Vagina (tissue), 2 donors: ENCODE measurements around the gene SORCS1.

Experiments
- POLR2A ChIP-seq, 2 donors: fragments of 450-650 bp; IDR thresholded peaks; one replicate each; pipeline ENCODE4 v1.6.1; 2017; ENCODE audit warnings: antibody characterized with exemption in 2 of 2, mild to moderate bottlenecking in 2 of 2, moderate library complexity in 2 of 2
- TF ChIP-seq, protein P1 (sequence below), 3 experiments: fragments of 450-650 bp in 2 of 3; fragments of 200-600 bp in 1 of 3; sonication (generic) in 1 of 3; IDR thresholded peaks; one replicate each; pipeline ENCODE4 v1.5.1; 2017 to 2019; ENCODE audit warnings: antibody characterized with exemption in 3 of 3, mild to moderate bottlenecking in 2 of 3, moderate library complexity in 2 of 3

- TF ChIP-seq, protein P1, sequence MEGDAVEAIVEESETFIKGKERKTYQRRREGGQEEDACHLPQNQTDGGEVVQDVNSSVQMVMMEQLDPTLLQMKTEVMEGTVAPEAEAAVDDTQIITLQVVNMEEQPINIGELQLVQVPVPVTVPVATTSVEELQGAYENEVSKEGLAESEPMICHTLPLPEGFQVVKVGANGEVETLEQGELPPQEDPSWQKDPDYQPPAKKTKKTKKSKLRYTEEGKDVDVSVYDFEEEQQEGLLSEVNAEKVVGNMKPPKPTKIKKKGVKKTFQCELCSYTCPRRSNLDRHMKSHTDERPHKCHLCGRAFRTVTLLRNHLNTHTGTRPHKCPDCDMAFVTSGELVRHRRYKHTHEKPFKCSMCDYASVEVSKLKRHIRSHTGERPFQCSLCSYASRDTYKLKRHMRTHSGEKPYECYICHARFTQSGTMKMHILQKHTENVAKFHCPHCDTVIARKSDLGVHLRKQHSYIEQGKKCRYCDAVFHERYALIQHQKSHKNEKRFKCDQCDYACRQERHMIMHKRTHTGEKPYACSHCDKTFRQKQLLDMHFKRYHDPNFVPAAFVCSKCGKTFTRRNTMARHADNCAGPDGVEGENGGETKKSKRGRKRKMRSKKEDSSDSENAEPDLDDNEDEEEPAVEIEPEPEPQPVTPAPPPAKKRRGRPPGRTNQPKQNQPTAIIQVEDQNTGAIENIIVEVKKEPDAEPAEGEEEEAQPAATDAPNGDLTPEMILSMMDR (IDR thresholded peaks at IDR 0.05), result no peak
- no peak for TF ChIP-seq POLR2A (IDR thresholded peaks at IDR 0.05)
Measured at GRCh38 chr10:107025676-107026075, 138.8 kb downstream of the SORCS1 start.
